AG09309 (cell line): ENCODE measurements around the gene TNP1.

Source experiments
- DNase-seq: peaks from one replicate; pipeline ENCODE4 v3.0.0-alpha.2; 2010; ENCODE audit warnings: low read depth
- H3K4me3 ChIP-seq: 2 replicates; pipeline ENCODE4 v1.5.1; 2011; ENCODE audit warnings: mild to moderate bottlenecking, low read depth, low read length, moderate library complexity; ENCODE audit not compliant: control insufficient read depth
- CTCF ChIP-seq: IDR thresholded peaks from 2 replicates; pipeline ENCODE4 v1.5.1; 2011; ENCODE audit warnings: mild to moderate bottlenecking, low read depth, low read length, inconsistent platforms; ENCODE audit not compliant: insufficient read depth, control insufficient read depth; ENCODE audit errors: missing control alignments

TNP1 gene

DNA sequence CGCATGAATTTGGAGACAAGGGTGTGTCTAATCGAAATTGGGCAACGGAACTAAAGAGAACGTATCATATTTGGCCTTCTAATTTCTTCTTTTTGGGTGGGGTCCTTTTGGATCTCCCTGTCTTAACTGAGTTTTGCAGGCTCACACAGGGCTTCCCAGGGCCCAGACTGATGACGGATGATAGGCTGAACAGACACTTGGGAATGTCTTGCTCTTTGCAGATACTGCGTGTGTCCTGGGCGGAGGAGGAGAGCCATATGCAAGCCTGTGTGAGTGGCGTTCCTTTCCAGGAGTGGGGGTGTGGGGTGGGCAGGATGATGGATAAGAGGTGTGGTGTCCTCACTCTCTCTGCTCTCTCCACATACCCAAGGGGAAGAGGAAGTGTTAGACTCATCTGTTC is 40.1 kb downstream of the TNP1 start:
- DNase-seq, result no peak
- no peak overlapping the region for H3K4me3 ChIP-seq
- no peak for TF ChIP-seq CTCF

- TF ChIP-seq CTCF, result no peak
- DNase-seq, result no peak
- H3K4me3 ChIP-seq, result no peak overlapping the region
Measured at GRCh38 chr2:216819055-216819454, 40.8 kb downstream of the TNP1 start.

- DNase-seq, result no peak
- TF ChIP-seq CTCF, result no peak
Measured at GRCh38 chr2:216810399-216811160, 49.3 kb downstream of the TNP1 start.

More at GRCh38 chr2:216810399-216811160, 49.3 kb downstream of the TNP1 start:
- H3K4me3 ChIP-seq, result no peak overlapping the region
